T-helper 2 cell treated with Interferon-gamma antibody and Interleukin-4, amounts not matched to agents 5 μg/mL and 100 μg/mL, for 36 hours (primary cell): ENCODE measurements around the gene DNAJC17.
A peak's percentile ranks its signal among the peaks of the same experiment; 100 is the strongest.

Experiments used
- DNase-seq: peaks from one replicate; pipeline ENCODE4 v3.0.0; 2021; ENCODE audit warnings: low spot score
- H3K27ac Mint-ChIP-seq: one replicate; pipeline ENCODE4 v1.8.0; 2021; ENCODE audit warnings: mild to moderate bottlenecking, mixed read lengths
- H3K27me3 Mint-ChIP-seq: one replicate; pipeline ENCODE4 v1.8.0; 2021; ENCODE audit warnings: low read depth, mixed read lengths
- H3K36me3 Mint-ChIP-seq: one replicate; pipeline ENCODE4 v1.8.0; 2021; ENCODE audit warnings: low read depth, mixed read lengths
- H3K4me1 Mint-ChIP-seq: one replicate; pipeline ENCODE4 v1.8.0; 2021; ENCODE audit warnings: low read depth, mixed read lengths
- H3K4me3 Mint-ChIP-seq: one replicate; pipeline ENCODE4 v1.8.0; 2022; ENCODE audit warnings: mild to moderate bottlenecking, moderate library complexity, mixed read lengths
- H3K9me3 Mint-ChIP-seq: one replicate; pipeline ENCODE4 v1.8.0; 2021; ENCODE audit warnings: mixed read lengths

DNAJC17 gene

GRCh38 chr15:40843885-40844695 is 36.8 kb upstream of the DNAJC17 start, which contains the start of gene SPINT1:
TSS of gene SPINT1 (plus strand) at chr15:40844048. CDS start at chr15:40844555, 507 bp downstream.
- Mint-ChIP-seq H3K27ac (peak within 1 kb of the TSS; percentile 64), H3K9me3 (no peaks in the 10 kb centered on the region), H3K36me3 (peaks cover 2% of the 10 kb centered on the region), H3K27me3 (peaks cover 19% of the 10 kb centered on the region), H3K4me1 (peaks cover 26% of the 10 kb centered on the region), H3K4me3 (peak within 1 kb of the TSS; percentile 90)
- DNase-seq, result peak; percentile 80

- DNase-seq, result no peak
- Mint-ChIP-seq H3K9me3 (no peaks in the 10 kb centered on the region), H3K4me1 (peaks cover 26% of the 10 kb centered on the region), H3K27ac (no peak overlapping the region), H3K36me3 (peaks cover 2% of the 10 kb centered on the region), H3K4me3 (peak overlapping the region; percentile 76), H3K27me3 (peaks cover 19% of the 10 kb centered on the region)
These were observed 36.1 kb upstream of the DNAJC17 start for GRCh38 chr15:40843261-40843884.

- no peak overlapping the region for H3K27ac Mint-ChIP-seq
- H3K4me3 Mint-ChIP-seq, result no peak overlapping the region
- peaks cover 15% of the 10 kb centered on the region for H3K4me1 Mint-ChIP-seq
- DNase-seq, result no peak
- no peaks in the 10 kb centered on the region for H3K9me3 Mint-ChIP-seq
- peaks cover 2% of the 10 kb centered on the region for H3K36me3 Mint-ChIP-seq
- peaks cover 19% of the 10 kb centered on the region for H3K27me3 Mint-ChIP-seq
These were observed 34.5 kb upstream of the DNAJC17 start for GRCh38 chr15:40841741-40842140.

- Mint-ChIP-seq H3K36me3 (no peaks in the 10 kb centered on the region), H3K9me3 (no peaks in the 10 kb centered on the region), H3K27me3 (peaks cover 16% of the 10 kb centered on the region), H3K27ac (no peak overlapping the region), H3K4me3 (no peak overlapping the region), H3K4me1 (peaks cover 2% of the 10 kb centered on the region)
- no peak for DNase-seq
These were observed 31.5 kb upstream of the DNAJC17 start for GRCh38 chr15:40838756-40839155.

- no peak overlapping the region for H3K4me3 Mint-ChIP-seq
- H3K9me3 Mint-ChIP-seq, result no peaks in the 10 kb centered on the region
These were observed 28.7 kb upstream of the DNAJC17 start for GRCh38 chr15:40836020-40836419.

GRCh38 chr15:40832903-40833302 is 25.6 kb upstream of the DNAJC17 start:
- Mint-ChIP-seq H3K27ac (no peak overlapping the region), H3K4me3 (no peak overlapping the region), H3K27me3 (no peaks in the 10 kb centered on the region), H3K36me3 (no peaks in the 10 kb centered on the region), H3K9me3 (no peaks in the 10 kb centered on the region), H3K4me1 (no peaks in the 10 kb centered on the region)
- no peak for DNase-seq

More at GRCh38 chr15:40836020-40836419, 28.7 kb upstream of the DNAJC17 start:
- H3K27me3 Mint-ChIP-seq, result peaks cover 2% of the 10 kb centered on the region
- H3K27ac Mint-ChIP-seq, result no peak overlapping the region
- no peak for DNase-seq
- no peaks in the 10 kb centered on the region for H3K36me3 Mint-ChIP-seq
- H3K4me1 Mint-ChIP-seq, result no peaks in the 10 kb centered on the region

GRCh38 chr15:40831861-40832260 is 24.6 kb upstream of the DNAJC17 start:
- Mint-ChIP-seq H3K27me3 (no peaks in the 10 kb centered on the region), H3K9me3 (no peaks in the 10 kb centered on the region), H3K4me3 (no peak overlapping the region), H3K36me3 (no peaks in the 10 kb centered on the region), H3K4me1 (no peaks in the 10 kb centered on the region), H3K27ac (no peak overlapping the region)
- DNase-seq, result no peak

- no peak for DNase-seq
- Mint-ChIP-seq H3K27me3 (peaks cover 2% of the 10 kb centered on the region), H3K9me3 (no peaks in the 10 kb centered on the region), H3K4me1 (no peaks in the 10 kb centered on the region), H3K27ac (no peak overlapping the region), H3K4me3 (no peak overlapping the region), H3K36me3 (no peaks in the 10 kb centered on the region)
These were observed 23.6 kb upstream of the DNAJC17 start for GRCh38 chr15:40830884-40831283.

GRCh38 chr15:40829115-40829514 is 21.8 kb upstream of the DNAJC17 start:
- Mint-ChIP-seq H3K27ac (no peak overlapping the region), H3K9me3 (no peaks in the 10 kb centered on the region), H3K4me3 (no peak overlapping the region), H3K27me3 (peaks cover 3% of the 10 kb centered on the region), H3K36me3 (no peaks in the 10 kb centered on the region), H3K4me1 (no peaks in the 10 kb centered on the region)
- DNase-seq, result no peak

GRCh38 chr15:40828447-40829036 is 21.3 kb upstream of the DNAJC17 start, which contains the start of gene PPP1R14D:
TSS of gene PPP1R14D (minus strand) at chr15:40828708. CDS start at chr15:40828641, 67 bp downstream.
- Mint-ChIP-seq H3K27ac (no peak within 1 kb of the TSS), H3K9me3 (no peaks in the 10 kb centered on the region), H3K4me3 (no peak within 1 kb of the TSS), H3K4me1 (no peaks in the 10 kb centered on the region), H3K27me3 (peaks cover 5% of the 10 kb centered on the region), H3K36me3 (no peaks in the 10 kb centered on the region)
- no peak for DNase-seq

- no peak overlapping the region for H3K27ac Mint-ChIP-seq
- H3K9me3 Mint-ChIP-seq, result no peaks in the 10 kb centered on the region
- no peaks in the 10 kb centered on the region for H3K36me3 Mint-ChIP-seq
- H3K27me3 Mint-ChIP-seq, result peaks cover 5% of the 10 kb centered on the region
- no peaks in the 10 kb centered on the region for H3K4me1 Mint-ChIP-seq
- no peak overlapping the region for H3K4me3 Mint-ChIP-seq
- no peak for DNase-seq
These were observed 19.3 kb upstream of the DNAJC17 start for GRCh38 chr15:40826423-40827075.

GRCh38 chr15:40825661-40826422 is 18.6 kb upstream of the DNAJC17 start:
- H3K27ac Mint-ChIP-seq, result no peak overlapping the region
- no peaks in the 10 kb centered on the region for H3K36me3 Mint-ChIP-seq
- no peaks in the 10 kb centered on the region for H3K9me3 Mint-ChIP-seq
- no peak overlapping the region for H3K4me3 Mint-ChIP-seq
- peaks cover 5% of the 10 kb centered on the region for H3K27me3 Mint-ChIP-seq
- H3K4me1 Mint-ChIP-seq, result no peaks in the 10 kb centered on the region
- DNase-seq, result no peak

GRCh38 chr15:40823572-40824343 is 16.5 kb upstream of the DNAJC17 start:
- H3K27me3 Mint-ChIP-seq, result peaks cover 5% of the 10 kb centered on the region
- no peak overlapping the region for H3K27ac Mint-ChIP-seq
- H3K4me3 Mint-ChIP-seq, result no peak overlapping the region
- no peaks in the 10 kb centered on the region for H3K9me3 Mint-ChIP-seq
- no peak for DNase-seq
- H3K36me3 Mint-ChIP-seq, result no peaks in the 10 kb centered on the region
- no peaks in the 10 kb centered on the region for H3K4me1 Mint-ChIP-seq
